Endothelial cell of umbilical vein (primary cell): Measurements from ENCODE around the gene GPR68. TPM values are rescaled to one million over a fixed set of nuclear protein-coding genes. Genes with fewer than 3 reads are reported as not detected.

Experiments
- BruUV-seq: library from RNA; stranded (reverse); fragments of 400-500 nt; replicated peaks from 2 replicates; lab custom pipeline; 2021; lab: Mats Ljungman, UMichigan
- CTCF ChIA-PET: fragments of 300-600, 350-600 bp; sonication (Branson Sonifier 250); formaldehyde crosslinking; loops from one replicate; lab custom pipeline; 2021; ENCODE audit warnings: antibody characterized with exemption, inconsistent platforms; lab: Charles Lee
- POLR2A ChIA-PET: fragments of 300-600, 350-600 bp; sonication (Branson Sonifier 250); formaldehyde crosslinking; loops from one replicate; lab custom pipeline; 2021; ENCODE audit warnings: antibody characterized with exemption, inconsistent platforms; lab: Charles Lee
- DNase-seq: peaks from one replicate; pipeline ENCODE4 v3.0.0-alpha.2; 2011; ENCODE audit warnings: low read depth, low spot score
- FAIRE-seq: peaks from 2 replicates; lab custom pipeline; 2011; peaks lifted over from hg19 to GRCh38; lab: Jason Lieb, UNC
- H2AFZ ChIP-seq: 2 replicates; pipeline ENCODE4 v1.6.0; 2012; ENCODE audit warnings: low read depth, low read length, control low read depth, inconsistent platforms
- H3K27ac ChIP-seq: 2 replicates; pipeline ENCODE4 v1.5.1; 2011; ENCODE audit warnings: low read depth, mild to moderate bottlenecking, control low read depth, low read length, moderate library complexity; ENCODE audit not compliant: insufficient read depth
- H3K27me3 ChIP-seq, 2 experiments: 2 replicates each; pipeline versions ENCODE4 v1.6.0 to v1.6.1; 2011; ENCODE audit warnings: low read length in 2 of 2, mixed read lengths in 1 of 2; ENCODE audit not compliant: control insufficient read depth in 2 of 2, insufficient read depth in 2 of 2
- H3K36me3 ChIP-seq, 2 experiments: 2 replicates in 1 of 2; 3 replicates in 1 of 2; pipeline ENCODE4 v1.5.1; 2011; ENCODE audit warnings: low read length in 2 of 2, mild to moderate bottlenecking in 1 of 2, moderate library complexity in 1 of 2; ENCODE audit not compliant: control insufficient read depth in 2 of 2, insufficient read depth in 2 of 2; ENCODE audit errors: extremely low read depth in 1 of 2
- H3K4me1 ChIP-seq: 3 replicates; pipeline ENCODE4 v1.5.1; 2011; ENCODE audit warnings: mild to moderate bottlenecking, low read length; ENCODE audit not compliant: control insufficient read depth, insufficient read depth; ENCODE audit errors: extremely low read depth
- H3K4me2 ChIP-seq: 2 replicates; pipeline ENCODE4 v1.6.1; 2011; ENCODE audit warnings: low read length, control low read depth, mixed read lengths; ENCODE audit not compliant: insufficient read depth
- H3K4me3 ChIP-seq, 3 experiments: fragments of 200-600 bp in 1 of 3; sonication (generic), shearing (Covaris generic) in 1 of 3; replicated peaks in 1 of 3; 2 replicates each; pipeline ENCODE4 v1.5.1; 2011 to 2016; ENCODE audit warnings: control low read depth in 3 of 3, low read length in 3 of 3, mild to moderate bottlenecking in 2 of 3, inconsistent platforms in 1 of 3, low read depth in 1 of 3, moderate library complexity in 1 of 3; ENCODE audit not compliant: insufficient read depth in 1 of 3
- H3K79me2 ChIP-seq: 2 replicates; pipeline ENCODE4 v1.6.0; 2012; ENCODE audit warnings: low read length, inconsistent platforms; ENCODE audit not compliant: control insufficient read depth, insufficient read depth
- H3K9ac ChIP-seq: replicated peaks from 2 replicates; pipeline ENCODE3; 2011; ENCODE audit warnings: low read length, control low read depth; ENCODE audit not compliant: insufficient read depth; ENCODE audit errors: extremely low read depth
- H3K9me1 ChIP-seq: replicated peaks from 3 replicates; pipeline ENCODE4 v1.6.0; 2011; ENCODE audit warnings: mild to moderate bottlenecking, low read length; ENCODE audit not compliant: control insufficient read depth, insufficient read depth; ENCODE audit errors: extremely low read depth
- H3K9me3 ChIP-seq: replicated peaks from 2 replicates; pipeline ENCODE4 v1.5.1; 2012; ENCODE audit warnings: low read length, inconsistent platforms; ENCODE audit not compliant: control insufficient read depth, insufficient read depth
- H4K20me1 ChIP-seq: replicated peaks from 2 replicates; pipeline ENCODE3; 2011; ENCODE audit warnings: mild to moderate bottlenecking, low read length; ENCODE audit not compliant: control insufficient read depth, insufficient read depth; ENCODE audit errors: extremely low read depth
- CTCF ChIP-seq, 2 donors: IDR thresholded peaks; 1 replicate in 1 of 2; 2 replicates in 1 of 2; pipeline ENCODE4 v1.5.1; 2011; ENCODE audit warnings: low read length in 2 of 2, mild to moderate bottlenecking in 2 of 2, moderate library complexity in 2 of 2, control low read depth in 1 of 2, inconsistent platforms in 1 of 2, low read depth in 1 of 2; ENCODE audit not compliant: insufficient read depth in 1 of 2; ENCODE audit errors: extremely low read depth in 1 of 2
- EZH2 ChIP-seq: IDR thresholded peaks from 2 replicates; pipeline ENCODE4 v1.6.1; 2012; ENCODE audit warnings: borderline replicate concordance, low read depth, mild to moderate bottlenecking, moderate library complexity, low read length, inconsistent platforms; ENCODE audit not compliant: severe bottlenecking
- FOS ChIP-seq: IDR thresholded peaks from 2 replicates; pipeline ENCODE4 v1.6.1; 2011; ENCODE audit warnings: mild to moderate bottlenecking, low read length, moderate library complexity, borderline replicate concordance; ENCODE audit not compliant: insufficient read depth
- GATA2 ChIP-seq: IDR thresholded peaks from 2 replicates; pipeline ENCODE4 v1.7.0; 2011; ENCODE audit warnings: low read depth, mild to moderate bottlenecking, moderate library complexity, mixed read lengths, low read length; ENCODE audit not compliant: insufficient read length, insufficient read depth
- JUN ChIP-seq: IDR thresholded peaks from 2 replicates; pipeline ENCODE4 v1.6.1; 2011; ENCODE audit warnings: borderline replicate concordance, low read depth; ENCODE audit not compliant: insufficient read length, insufficient read depth
- MAX ChIP-seq: IDR thresholded peaks from 2 replicates; pipeline ENCODE4 v1.6.1; 2011; ENCODE audit not compliant: insufficient read depth, insufficient read length
- MYC ChIP-seq: IDR thresholded peaks from one replicate; pipeline ENCODE4 v1.6.1; 2011; ENCODE audit warnings: mild to moderate bottlenecking, low read depth, low read length
- POLR2A ChIP-seq: IDR thresholded peaks from 2 replicates; pipeline ENCODE4 v1.6.1; 2012; ENCODE audit warnings: low read depth, mild to moderate bottlenecking, control low read depth, low read length
- POLR2AphosphoS5 ChIP-seq: IDR thresholded peaks from 2 replicates; pipeline ENCODE4 v1.6.1; 2012; ENCODE audit warnings: low read depth, mild to moderate bottlenecking, control low read depth, low read length, moderate library complexity; ENCODE audit not compliant: insufficient read depth
- dilution Hi-C: fragments of 300-500 bp; cut with MboI; formaldehyde crosslinking; loops from one replicate; pipeline ENCODE4 v1.15.0; 2019; ENCODE audit warnings: low sequenced_read_pairs; ENCODE audit not compliant: extremely low pct_ligation_motif_present
- intact Hi-C: fragments of 100-400 bp; cut with micrococcal nuclease; formaldehyde crosslinking; loops from one replicate; pipeline ENCODE4 v1.10.0; 2022
- polyA plus RNA-seq, 4 experiments: library from polyadenylated mRNA; depleted of rRNA in 3 of 4; stranded (reverse) in 3 of 4; unstranded in 1 of 4; fragments of >200 nt; gene quantifications; 2 replicates each; pipeline versions ENCODE4 v1.2.1 to v1.2.3, GENCODE V29; 2011 to 2012; ENCODE audit warnings: missing spikeins in 1 of 4
- total RNA-seq: library from RNA; stranded (reverse); gene quantifications from 2 replicates; pipeline ENCODE4 v1.2.3, GENCODE V29; 2021

The GPR68 gene
- total and polyA plus RNA-seq, 2 donors (not counting 3 experiments of a cell fraction or from before 2014, with no cell fraction given) = 0.24 to 0.36 TPM

- Histone ChIP-seq H3K4me3 (no peak overlapping the region), H4K20me1 (no peaks in the 10 kb centered on the region), H3K4me2 (no peak overlapping the region), H3K9me3 (no peaks in the 10 kb centered on the region), H3K27ac (no peak overlapping the region), H3K36me3 (no peaks in the 10 kb centered on the region), H3K4me1 (peaks cover 19% of the 10 kb centered on the region), H3K9ac (no peak overlapping the region), H3K27me3 (no peaks in the 10 kb centered on the region), H3K9me1 (no peaks in the 10 kb centered on the region), H2AFZ (no peak overlapping the region), H3K79me2 (no peaks in the 10 kb centered on the region)
- no peak for DNase-seq
- ChIA-PET CTCF (interaction anchor here (1.0 to 2.5 kb wide), 3 partner anchors 13 to 68 kb away, joined by 3 to 30 read pairs (median 3); no protein-coding TSS in a partner anchor), POLR2A (no interaction called here)
- no TSS peak for BruUV-seq
- TF ChIP-seq MYC (no peak), JUN (no peak), POLR2A (no peak), POLR2AphosphoS5 (no peak), CTCF (IDR thresholded peaks at IDR 0.05; ENCODE audit: extremely low read depth in 1 of 2, insufficient read depth in 1 of 2, low read depth in 1 of 2, low read length in 2 of 2) (no peak), GATA2 (no peak), MAX (no peak), FOS (no peak), EZH2 (no peak)
- dilution Hi-C loops = no loop called here
- FAIRE-seq = no peak
- intact Hi-C loops = no loop called here
Measured at GRCh38 chr14:91245029-91245428, 525 bp upstream of the GPR68 start.
